Liver (tissue), 9 donors: ENCODE data around the gene KCNMA1. TPM values are rescaled to one million over a fixed set of nuclear protein-coding genes. Genes with fewer than 3 reads are reported as not detected.

Experiments used
- DNase-seq: peaks from one replicate; pipeline ENCODE4 v3.0.0-alpha.2; 2017; ENCODE audit warnings: low spot score
- H3K27ac ChIP-seq, 2 donors: one replicate each; pipeline ENCODE4 v1.7.0; 2013; ENCODE audit warnings: inconsistent platforms in 2 of 2, low read length in 2 of 2, control low read depth in 1 of 2, low read depth in 1 of 2, mild to moderate bottlenecking in 1 of 2
- H3K27me3 ChIP-seq, 4 donors: one replicate each; pipeline versions ENCODE4 v1.6.1 to v1.7.0; 2013; ENCODE audit warnings: low read length in 3 of 4, inconsistent platforms in 1 of 4, mild to moderate bottlenecking in 1 of 4, moderate library complexity in 1 of 4; ENCODE audit not compliant: control insufficient read depth in 4 of 4, insufficient read depth in 4 of 4
- H3K36me3 ChIP-seq, 4 donors: one replicate each; pipeline versions ENCODE4 v1.6.1 to v1.7.0; 2013; ENCODE audit warnings: low read length in 3 of 4, mild to moderate bottlenecking in 3 of 4, low read depth in 1 of 4, moderate library complexity in 1 of 4; ENCODE audit not compliant: control insufficient read depth in 4 of 4, insufficient read depth in 3 of 4
- H3K4me1 ChIP-seq, 4 donors: one replicate each; pipeline versions ENCODE4 v1.6.1 to v1.7.0; 2013; ENCODE audit warnings: low read length in 3 of 4, mild to moderate bottlenecking in 3 of 4, moderate library complexity in 1 of 4; ENCODE audit not compliant: control insufficient read depth in 4 of 4, insufficient read depth in 4 of 4
- H3K4me3 ChIP-seq, 3 donors: one replicate each; pipeline versions ENCODE4 v1.6.1 to v1.7.0; 2013; ENCODE audit warnings: low read length in 3 of 3, control low read depth in 1 of 3, low read depth in 1 of 3, mild to moderate bottlenecking in 1 of 3
- H3K9ac ChIP-seq, 2 donors: one replicate each; pipeline ENCODE4 v1.7.0; 2013; ENCODE audit warnings: low read length in 2 of 2, mild to moderate bottlenecking in 2 of 2, moderate library complexity in 2 of 2, control low read depth in 1 of 2, low read depth in 1 of 2
- H3K9me3 ChIP-seq, 4 donors: one replicate each; pipeline versions ENCODE4 v1.6.1 to v1.7.0; 2013; ENCODE audit warnings: low read length in 3 of 4; ENCODE audit not compliant: control insufficient read depth in 4 of 4
- ATF3 ChIP-seq: IDR thresholded peaks from 2 replicates; pipeline ENCODE4 v1.6.1; 2016; ENCODE audit warnings: antibody characterized with exemption
- CTCF ChIP-seq: fragments of 150-350 bp; IDR thresholded peaks from 2 replicates; pipeline ENCODE4 v1.5.1; 2017; ENCODE audit warnings: improper control_type of control experiment, low read depth, low read length; ENCODE audit not compliant: missing input control
- EGR1 ChIP-seq, 2 donors: IDR thresholded peaks; 2 replicates each; pipeline ENCODE4 v1.6.1; 2016 to 2018; ENCODE audit warnings: antibody characterized with exemption in 2 of 2, low read depth in 2 of 2
- FOXA2 ChIP-seq: IDR thresholded peaks from 2 replicates; pipeline ENCODE4 v1.6.1; 2016; ENCODE audit warnings: antibody characterized with exemption
- HNF4A ChIP-seq, 2 donors: conservative IDR thresholded peaks; 2 replicates each; pipeline ENCODE4 v1.6.1; 2016; ENCODE audit warnings: antibody characterized with exemption in 2 of 2, mild to moderate bottlenecking in 2 of 2
- HNF4G ChIP-seq: IDR thresholded peaks from 2 replicates; pipeline ENCODE4 v1.6.1; 2016; ENCODE audit warnings: antibody characterized with exemption
- JUND ChIP-seq, 2 donors: IDR thresholded peaks; 2 replicates each; pipeline ENCODE4 v1.6.1; 2016; ENCODE audit warnings: antibody characterized with exemption in 2 of 2
- RAD21 ChIP-seq, 2 donors: IDR thresholded peaks; 2 replicates each; pipeline ENCODE4 v1.6.1; 2016; ENCODE audit warnings: antibody characterized with exemption in 2 of 2, mild to moderate bottlenecking in 2 of 2
- REST ChIP-seq: IDR thresholded peaks from 2 replicates; pipeline ENCODE4 v1.6.1; 2016; ENCODE audit warnings: antibody characterized with exemption, mild to moderate bottlenecking
- SP1 ChIP-seq: IDR thresholded peaks from 2 replicates; pipeline ENCODE4 v1.6.1; 2018; ENCODE audit warnings: antibody characterized with exemption, mild to moderate bottlenecking
- TAF1 ChIP-seq: conservative IDR thresholded peaks from 2 replicates; pipeline ENCODE4 v1.6.1; 2016; ENCODE audit warnings: antibody characterized with exemption, mild to moderate bottlenecking
- ZBTB33 ChIP-seq: IDR thresholded peaks from 2 replicates; pipeline ENCODE4 v1.6.1; 2016; ENCODE audit warnings: antibody characterized with exemption
- WGBS: extraction: QIAGEN DNeasy Blood & Tissue Kit; methylation state at CpG from one replicate; pipeline ENCODE4 v1.1.7; 2013; 5-methylcytosine and 5-hydroxymethylcytosine counted together
- polyA plus RNA-seq, 2 donors: library from polyadenylated mRNA; stranded (reverse) in 1 of 2; unstranded in 1 of 2; fragments of 200-250 nt in 1 of 2; fragments of >200 nt in 1 of 2; fragmentation: Nextera tagmentation in 1 of 2; extraction: Ambion mirVana in 1 of 2; gene quantifications; one replicate each; pipeline versions ENCODE4 v1.2.1 to v1.2.3, GENCODE V29; 2013 to 2015
- total RNA-seq, 2 donors: library from RNA; depleted of rRNA; stranded (reverse); fragments of >200 nt; gene quantifications; one replicate each; pipeline ENCODE4 v1.2.3, GENCODE V29; 2014
- TF ChIP-seq, protein P1 (sequence below): IDR thresholded peaks from 2 replicates; pipeline ENCODE4 v1.6.1; 2016; ENCODE audit warnings: antibody characterized with exemption
- donor health status: healthy.
- donor health status: healthy.
- donor health status: healthy.
- donor health status: healthy.
- donor health status: healthy.

Gene KCNMA1
- total and polyA plus RNA-seq, 4 donors: 2.5 to 9.7 (median 4.7) TPM

DNA sequence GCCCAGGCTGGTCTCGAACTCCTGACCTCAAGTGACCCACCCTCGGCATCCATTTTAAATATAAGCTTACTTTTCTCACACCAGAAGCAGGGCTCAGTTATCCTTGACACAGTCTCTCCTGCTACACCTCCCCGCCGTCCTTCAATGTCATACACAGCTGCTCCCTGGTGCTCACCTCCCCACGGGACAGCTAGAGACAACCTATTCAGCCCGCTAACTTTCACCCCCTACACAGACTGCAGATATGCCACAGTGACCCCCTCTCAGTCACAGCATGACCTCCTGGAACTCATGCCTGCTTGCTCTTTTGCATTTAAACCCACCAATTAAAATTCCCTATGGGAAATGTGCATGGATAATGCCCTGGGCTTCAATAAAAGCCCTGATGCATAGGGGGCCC, 44.2 kb upstream of the KCNMA1 start:
- no peak overlapping the region for H3K9ac ChIP-seq

More for the DNA sequence above, 44.2 kb upstream of the KCNMA1 start:
- Histone ChIP-seq H3K4me3 (no peak overlapping the region), H3K27ac (no peak overlapping the region), H3K36me3 (no peaks in the 10 kb centered on the region), H3K9me3 (no peaks in the 10 kb centered on the region), H3K4me1 (no peaks in the 10 kb centered on the region), H3K27me3 (no peaks in the 10 kb centered on the region)
- no peak for DNase-seq
- 85% methylated on average over 6 of the region's 6 CpGs for WGBS
- TF ChIP-seq RAD21 (IDR thresholded peaks at IDR 0.05) (no peak), EGR1 (IDR thresholded peaks at IDR 0.05; ENCODE audit: low read depth in 2 of 2) (no peak), HNF4G (no peak), REST (no peak), JUND (IDR thresholded peaks at IDR 0.05) (no peak), HNF4A (conservative IDR thresholded peaks at IDR 0.05) (no peak), CTCF (no peak), SP1 (no peak), ZBTB33 (no peak), ATF3 (no peak), TAF1 (no peak), FOXA2 (no peak)
- TF ChIP-seq, protein P1, sequence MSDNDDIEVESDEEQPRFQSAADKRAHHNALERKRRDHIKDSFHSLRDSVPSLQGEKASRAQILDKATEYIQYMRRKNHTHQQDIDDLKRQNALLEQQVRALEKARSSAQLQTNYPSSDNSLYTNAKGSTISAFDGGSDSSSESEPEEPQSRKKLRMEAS: no peak
